ENCODE data around the gene NAV1. TPM values are rescaled to one million over a fixed set of nuclear protein-coding genes. Genes with fewer than 3 reads are reported as not detected.
"Not testable (repeated sequence)": the region's sequence is repeated elsewhere in the genome, so short reads cannot be mapped to it uniquely, and the experiment has no call there.

The NAV1 gene
- total RNA-seq, 1 donor from 2014 or later: 22.0 TPM

DNA sequence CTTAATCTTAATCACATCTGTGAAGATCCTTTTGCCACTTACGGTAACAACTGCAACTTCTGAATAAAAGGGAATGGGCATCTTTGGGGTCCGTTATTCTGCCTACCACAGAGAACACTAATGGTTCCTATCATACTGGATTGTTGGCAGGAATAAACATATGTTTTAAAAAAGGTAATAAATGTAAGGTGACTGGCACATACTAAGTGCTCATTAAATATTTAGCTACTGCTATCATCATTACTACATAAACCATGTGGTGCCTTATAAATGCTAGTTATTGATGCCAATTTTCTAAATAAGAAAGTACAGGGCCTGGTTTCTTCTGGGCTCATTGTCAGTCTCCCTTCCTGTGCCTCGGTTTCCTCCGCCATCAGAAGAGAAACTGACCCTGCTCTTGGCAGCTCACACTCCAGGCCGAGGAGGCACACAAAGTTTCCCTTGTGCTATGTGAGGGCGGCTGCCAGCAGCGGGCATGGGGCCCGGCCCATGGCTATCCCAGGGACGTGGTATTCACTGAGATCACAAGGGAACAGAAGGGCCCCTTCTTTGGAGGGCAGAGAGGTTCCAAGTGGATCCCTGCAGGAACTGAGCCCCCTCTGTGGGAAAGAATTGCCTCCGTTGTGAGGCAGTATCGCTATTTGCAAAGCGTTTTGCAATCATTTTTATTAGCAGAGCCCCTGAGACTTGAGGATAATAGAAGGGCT, 26.2 kb downstream of the NAV1 start:
- DNase-seq (ENCODE audit: low spot score): no peak

DNA sequence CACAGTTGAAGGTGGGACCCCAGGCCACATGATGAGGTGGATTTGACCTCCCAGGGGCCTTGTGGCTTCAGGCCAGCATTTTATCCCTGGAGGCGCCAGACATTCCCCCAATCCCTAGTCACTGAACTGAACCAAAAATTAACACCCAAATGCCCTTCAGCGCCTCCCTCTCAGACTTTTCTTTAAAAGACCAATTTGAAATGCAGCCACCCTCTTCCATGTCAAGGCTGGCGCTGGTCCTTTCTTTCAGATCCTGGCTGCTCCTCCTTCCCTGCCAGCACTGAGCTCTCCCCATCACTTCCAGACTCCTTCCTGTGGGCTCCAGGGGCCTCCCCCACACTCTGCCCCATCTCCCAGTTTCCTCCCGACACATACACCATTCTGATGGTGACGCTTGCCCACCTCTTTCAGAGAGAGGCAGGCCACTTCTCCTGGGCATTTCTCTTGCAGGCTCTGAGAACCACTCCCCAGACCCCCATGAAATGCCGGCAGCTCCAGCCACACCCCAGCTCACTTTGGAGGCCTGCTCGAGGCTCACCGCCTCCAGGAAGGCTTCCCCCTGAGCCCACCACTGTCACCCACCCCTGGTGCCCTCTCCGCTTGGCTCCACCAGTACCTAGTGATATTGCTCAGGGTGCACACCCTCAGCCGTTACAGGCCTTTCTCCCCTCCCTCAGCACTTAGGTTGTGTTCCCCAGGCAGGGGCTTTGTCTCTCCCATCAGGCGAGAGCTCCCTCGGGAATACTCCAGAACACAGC, 27.0 kb downstream of the NAV1 start:
- no peak for DNase-seq (ENCODE audit: low spot score)

- no peak for DNase-seq (ENCODE audit: low spot score)
Observed at GRCh38 chr1:201566529-201566823, 27.5 kb downstream of the NAV1 start.

- DNase-seq (ENCODE audit: low spot score): no peak
Observed at GRCh38 chr1:201566933-201567801, 28.2 kb downstream of the NAV1 start.

DNA sequence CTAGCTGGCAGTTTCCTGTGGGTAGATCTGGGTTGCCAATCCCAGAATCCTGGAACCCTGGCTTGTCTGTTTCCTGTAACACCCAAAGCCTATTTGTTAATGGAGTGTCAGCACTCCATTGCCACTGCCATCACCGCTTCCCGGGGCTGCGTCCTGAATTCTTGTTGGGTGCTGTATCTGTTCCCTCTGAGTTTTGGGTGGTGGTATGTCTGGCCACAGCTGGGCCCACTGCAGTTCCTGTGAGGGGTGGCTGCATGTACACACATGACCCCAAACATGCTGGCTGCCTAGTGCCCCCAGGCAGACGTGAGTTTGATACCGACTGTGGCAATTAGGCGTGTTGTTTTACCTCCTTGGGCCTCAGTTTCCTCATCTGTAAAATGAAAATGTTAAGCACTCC, 29.3 kb downstream of the NAV1 start:
- no peak for DNase-seq (ENCODE audit: low spot score)

GRCh38 chr1:201568859-201569294, 29.9 kb downstream of the NAV1 start:
- no peak for DNase-seq (ENCODE audit: low spot score)

- DNase-seq (ENCODE audit: low spot score): no peak
Observed at GRCh38 chr1:201570181-201570885, 31.4 kb downstream of the NAV1 start.

DNA sequence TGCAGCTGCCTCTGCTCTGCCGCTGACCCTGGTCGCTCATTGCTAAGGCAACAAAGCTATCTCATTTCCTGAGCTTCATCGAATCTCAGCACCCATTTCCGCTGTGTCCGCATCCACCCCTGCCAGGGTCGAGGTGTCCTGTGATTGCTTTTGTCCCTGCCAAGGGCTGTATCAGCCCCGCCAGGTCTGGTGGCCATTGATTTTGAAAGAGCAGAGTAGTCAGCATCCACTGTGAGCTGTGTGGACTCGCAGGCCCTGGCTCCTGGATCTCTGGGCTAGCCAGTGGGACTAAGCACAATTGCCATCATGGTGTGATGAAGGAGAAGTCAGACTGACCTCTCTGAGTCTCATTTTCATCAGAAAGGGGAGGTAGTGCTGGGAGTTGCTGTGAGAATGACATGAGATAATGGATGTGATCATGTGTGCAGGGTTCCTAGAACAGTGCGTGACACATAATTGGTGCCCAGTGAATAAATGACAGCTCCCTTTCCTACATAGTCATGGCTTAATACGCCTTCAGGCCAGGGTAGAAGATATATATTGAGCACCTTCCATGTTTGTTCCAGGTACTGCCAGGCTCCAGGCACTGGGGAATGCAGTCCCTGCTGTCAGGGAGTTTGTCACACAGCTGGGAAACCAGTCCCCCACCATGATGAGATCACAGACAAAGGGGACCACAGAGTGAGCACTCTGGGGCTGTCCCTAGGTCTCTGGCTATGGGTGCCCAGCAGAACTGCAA, 32.1 kb downstream of the NAV1 start:
- no peak for DNase-seq (ENCODE audit: low spot score)

DNA sequence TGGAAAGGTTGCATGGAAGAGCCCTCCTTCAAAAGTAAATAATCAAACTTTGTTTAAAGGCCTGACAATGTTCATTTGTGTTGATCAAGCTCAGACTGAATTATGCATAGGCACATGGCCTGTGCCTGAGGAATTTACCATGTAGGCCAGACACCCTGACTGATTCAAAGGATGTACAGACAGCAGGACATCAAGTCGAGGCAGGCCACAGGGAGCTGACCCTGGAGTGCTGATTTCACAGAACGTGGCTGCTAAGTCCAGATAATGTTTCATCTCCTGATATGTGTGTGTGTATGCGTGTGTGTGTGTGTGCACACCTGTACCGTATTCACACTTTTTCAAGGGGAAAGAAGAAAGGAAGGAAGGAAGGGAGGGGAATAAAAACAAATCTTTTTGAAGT, 34.1 kb downstream of the NAV1 start:
- no peak for DNase-seq (ENCODE audit: low spot score)

- no peak for DNase-seq (ENCODE audit: low spot score)
Observed at GRCh38 chr1:201573923-201574322, 35.0 kb downstream of the NAV1 start.

GRCh38 chr1:201575912-201576311, 37.0 kb downstream of the NAV1 start:
- no peak for DNase-seq (ENCODE audit: low spot score)

GRCh38 chr1:201576914-201577313, 38.0 kb downstream of the NAV1 start:
- no peak for DNase-seq (ENCODE audit: low spot score)

GRCh38 chr1:201578008-201578888, 39.3 kb downstream of the NAV1 start:
- DNase-seq (ENCODE audit: low spot score): no peak

GRCh38 chr1:201581371-201581770, 42.4 kb downstream of the NAV1 start:
- DNase-seq (ENCODE audit: low spot score): not testable (repeated sequence)

- DNase-seq (ENCODE audit: low spot score): no peak
Observed at GRCh38 chr1:201582705-201583442, 43.9 kb downstream of the NAV1 start.

- DNase-seq (ENCODE audit: low spot score): no peak
Observed at GRCh38 chr1:201583663-201584062, 44.7 kb downstream of the NAV1 start.

GRCh38 chr1:201584471-201585092, 45.7 kb downstream of the NAV1 start:
- peak; percentile 38 for DNase-seq (ENCODE audit: low spot score)

DNA sequence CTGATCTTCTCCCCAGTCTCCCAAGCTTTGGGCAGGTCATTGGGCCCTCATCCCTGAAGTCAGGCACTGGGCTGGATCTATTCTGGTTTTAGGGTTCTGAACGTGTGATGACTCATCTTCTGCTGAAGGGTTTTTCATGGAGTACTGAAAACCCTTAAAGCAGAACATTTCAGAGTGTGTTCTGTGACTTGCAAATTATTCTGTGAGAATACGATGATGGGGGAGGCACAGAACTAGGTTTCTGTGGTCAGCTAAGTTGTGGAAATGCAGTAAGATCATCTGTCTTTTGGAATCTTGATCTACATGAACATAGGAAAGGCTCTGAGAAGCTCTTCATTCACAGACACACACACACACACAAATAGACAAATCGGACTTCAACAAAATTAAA, 46.2 kb downstream of the NAV1 start:
- no peak for DNase-seq (ENCODE audit: low spot score)

GRCh38 chr1:201585901-201586300, 47.0 kb downstream of the NAV1 start:
- no peak for DNase-seq (ENCODE audit: low spot score)

All from mucosa of gallbladder (tissue), 1 donor.